ENCODE results near the gene AIFM1. TPM values are rescaled to one million over a fixed set of nuclear protein-coding genes. Genes with fewer than 3 reads are reported as not detected.

AIFM1 gene
- total and polyA plus RNA-seq, 2 experiments from 2014 or later, result 29.6 to 47.3 TPM

DNA sequence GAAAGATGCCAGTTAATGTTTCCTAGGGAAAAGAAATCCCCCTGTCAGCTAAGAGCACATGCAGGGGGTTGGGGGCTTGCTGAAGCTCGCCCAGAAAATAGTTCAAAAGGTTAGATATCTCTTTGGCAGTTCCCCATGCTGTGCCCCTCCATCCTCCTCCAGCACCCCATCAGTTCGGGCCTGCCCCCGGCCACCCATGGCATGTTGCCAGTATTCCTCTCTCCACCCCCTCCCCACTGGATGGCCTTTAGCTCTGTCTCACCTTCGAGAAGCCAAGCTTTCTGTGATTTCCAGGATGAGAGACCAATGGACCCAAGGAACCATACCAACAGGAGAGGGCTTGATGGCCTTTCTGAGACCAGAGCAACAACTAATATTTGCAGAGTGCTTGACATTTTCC lies 11.3 kb upstream of the AIFM1 start:
- Histone ChIP-seq H3K27ac (ENCODE audit: low read depth) (no peak overlapping the region), H3K4me3 (no peak overlapping the region), H3K79me2 (replicated peaks; ENCODE audit: insufficient read depth) (no peaks in the 10 kb centered on the region), H3K4me2 (no peak overlapping the region), H3F3A (replicated peaks; ENCODE audit: low read depth) (no peaks in the 10 kb centered on the region), H4K20me1 (replicated peaks; ENCODE audit: insufficient read depth) (no peaks in the 10 kb centered on the region), H2AFZ (no peak overlapping the region), H3K9me2 (ENCODE audit: insufficient read depth) (no peaks in the 10 kb centered on the region), H3K27me3 (ENCODE audit: insufficient read depth) (peaks cover 11% of the 10 kb centered on the region; the same call in 1 of the 2 replicates), H3K4me1 (ENCODE audit: insufficient read depth) (no peaks in the 10 kb centered on the region), H3K36me3 (ENCODE audit: insufficient read depth) (no peaks in the 10 kb centered on the region)
- H3K4me3 Mint-ChIP-seq, result no peak overlapping the region
- H3K27me3 Mint-ChIP-seq (ENCODE audit: insufficient read depth, low read depth, poor library complexity), result peaks cover 18% of the 10 kb centered on the region
- TF ChIP-seq POLR2AphosphoS5 (IDR thresholded peaks at IDR 0.05; ENCODE audit: low read depth) (no peak), JUNB (IDR thresholded peaks at IDR 0.05; ENCODE audit: unreplicated experiment) (no peak), ZNF114 (CRISPR knock-in tag; IDR thresholded peaks at IDR 0.05) (no peak), NANOG (IDR thresholded peaks at IDR 0.05; ENCODE audit: borderline replicate concordance) (no peak), CREB1 (CRISPR knock-in tag; IDR thresholded peaks at IDR 0.05; ENCODE audit: low read depth) (no peak), EZH2 (IDR thresholded peaks at IDR 0.05; ENCODE audit: low read depth, unreplicated experiment) (no peak), STAT1 (IDR thresholded peaks at IDR 0.05; ENCODE audit: unreplicated experiment) (no peak), ZNF331 (CRISPR knock-in tag; IDR thresholded peaks at IDR 0.05; ENCODE audit: low read depth) (no peak), EZH2phosphoT487 (IDR thresholded peaks at IDR 0.05; ENCODE audit: unreplicated experiment) (no peak)
- TF ChIP-seq, protein P1, sequence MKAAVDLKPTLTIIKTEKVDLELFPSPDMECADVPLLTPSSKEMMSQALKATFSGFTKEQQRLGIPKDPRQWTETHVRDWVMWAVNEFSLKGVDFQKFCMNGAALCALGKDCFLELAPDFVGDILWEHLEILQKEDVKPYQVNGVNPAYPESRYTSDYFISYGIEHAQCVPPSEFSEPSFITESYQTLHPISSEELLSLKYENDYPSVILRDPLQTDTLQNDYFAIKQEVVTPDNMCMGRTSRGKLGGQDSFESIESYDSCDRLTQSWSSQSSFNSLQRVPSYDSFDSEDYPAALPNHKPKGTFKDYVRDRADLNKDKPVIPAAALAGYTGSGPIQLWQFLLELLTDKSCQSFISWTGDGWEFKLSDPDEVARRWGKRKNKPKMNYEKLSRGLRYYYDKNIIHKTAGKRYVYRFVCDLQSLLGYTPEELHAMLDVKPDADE (IDR thresholded peaks at IDR 0.05), result no peak
- TF ChIP-seq, protein P2, sequence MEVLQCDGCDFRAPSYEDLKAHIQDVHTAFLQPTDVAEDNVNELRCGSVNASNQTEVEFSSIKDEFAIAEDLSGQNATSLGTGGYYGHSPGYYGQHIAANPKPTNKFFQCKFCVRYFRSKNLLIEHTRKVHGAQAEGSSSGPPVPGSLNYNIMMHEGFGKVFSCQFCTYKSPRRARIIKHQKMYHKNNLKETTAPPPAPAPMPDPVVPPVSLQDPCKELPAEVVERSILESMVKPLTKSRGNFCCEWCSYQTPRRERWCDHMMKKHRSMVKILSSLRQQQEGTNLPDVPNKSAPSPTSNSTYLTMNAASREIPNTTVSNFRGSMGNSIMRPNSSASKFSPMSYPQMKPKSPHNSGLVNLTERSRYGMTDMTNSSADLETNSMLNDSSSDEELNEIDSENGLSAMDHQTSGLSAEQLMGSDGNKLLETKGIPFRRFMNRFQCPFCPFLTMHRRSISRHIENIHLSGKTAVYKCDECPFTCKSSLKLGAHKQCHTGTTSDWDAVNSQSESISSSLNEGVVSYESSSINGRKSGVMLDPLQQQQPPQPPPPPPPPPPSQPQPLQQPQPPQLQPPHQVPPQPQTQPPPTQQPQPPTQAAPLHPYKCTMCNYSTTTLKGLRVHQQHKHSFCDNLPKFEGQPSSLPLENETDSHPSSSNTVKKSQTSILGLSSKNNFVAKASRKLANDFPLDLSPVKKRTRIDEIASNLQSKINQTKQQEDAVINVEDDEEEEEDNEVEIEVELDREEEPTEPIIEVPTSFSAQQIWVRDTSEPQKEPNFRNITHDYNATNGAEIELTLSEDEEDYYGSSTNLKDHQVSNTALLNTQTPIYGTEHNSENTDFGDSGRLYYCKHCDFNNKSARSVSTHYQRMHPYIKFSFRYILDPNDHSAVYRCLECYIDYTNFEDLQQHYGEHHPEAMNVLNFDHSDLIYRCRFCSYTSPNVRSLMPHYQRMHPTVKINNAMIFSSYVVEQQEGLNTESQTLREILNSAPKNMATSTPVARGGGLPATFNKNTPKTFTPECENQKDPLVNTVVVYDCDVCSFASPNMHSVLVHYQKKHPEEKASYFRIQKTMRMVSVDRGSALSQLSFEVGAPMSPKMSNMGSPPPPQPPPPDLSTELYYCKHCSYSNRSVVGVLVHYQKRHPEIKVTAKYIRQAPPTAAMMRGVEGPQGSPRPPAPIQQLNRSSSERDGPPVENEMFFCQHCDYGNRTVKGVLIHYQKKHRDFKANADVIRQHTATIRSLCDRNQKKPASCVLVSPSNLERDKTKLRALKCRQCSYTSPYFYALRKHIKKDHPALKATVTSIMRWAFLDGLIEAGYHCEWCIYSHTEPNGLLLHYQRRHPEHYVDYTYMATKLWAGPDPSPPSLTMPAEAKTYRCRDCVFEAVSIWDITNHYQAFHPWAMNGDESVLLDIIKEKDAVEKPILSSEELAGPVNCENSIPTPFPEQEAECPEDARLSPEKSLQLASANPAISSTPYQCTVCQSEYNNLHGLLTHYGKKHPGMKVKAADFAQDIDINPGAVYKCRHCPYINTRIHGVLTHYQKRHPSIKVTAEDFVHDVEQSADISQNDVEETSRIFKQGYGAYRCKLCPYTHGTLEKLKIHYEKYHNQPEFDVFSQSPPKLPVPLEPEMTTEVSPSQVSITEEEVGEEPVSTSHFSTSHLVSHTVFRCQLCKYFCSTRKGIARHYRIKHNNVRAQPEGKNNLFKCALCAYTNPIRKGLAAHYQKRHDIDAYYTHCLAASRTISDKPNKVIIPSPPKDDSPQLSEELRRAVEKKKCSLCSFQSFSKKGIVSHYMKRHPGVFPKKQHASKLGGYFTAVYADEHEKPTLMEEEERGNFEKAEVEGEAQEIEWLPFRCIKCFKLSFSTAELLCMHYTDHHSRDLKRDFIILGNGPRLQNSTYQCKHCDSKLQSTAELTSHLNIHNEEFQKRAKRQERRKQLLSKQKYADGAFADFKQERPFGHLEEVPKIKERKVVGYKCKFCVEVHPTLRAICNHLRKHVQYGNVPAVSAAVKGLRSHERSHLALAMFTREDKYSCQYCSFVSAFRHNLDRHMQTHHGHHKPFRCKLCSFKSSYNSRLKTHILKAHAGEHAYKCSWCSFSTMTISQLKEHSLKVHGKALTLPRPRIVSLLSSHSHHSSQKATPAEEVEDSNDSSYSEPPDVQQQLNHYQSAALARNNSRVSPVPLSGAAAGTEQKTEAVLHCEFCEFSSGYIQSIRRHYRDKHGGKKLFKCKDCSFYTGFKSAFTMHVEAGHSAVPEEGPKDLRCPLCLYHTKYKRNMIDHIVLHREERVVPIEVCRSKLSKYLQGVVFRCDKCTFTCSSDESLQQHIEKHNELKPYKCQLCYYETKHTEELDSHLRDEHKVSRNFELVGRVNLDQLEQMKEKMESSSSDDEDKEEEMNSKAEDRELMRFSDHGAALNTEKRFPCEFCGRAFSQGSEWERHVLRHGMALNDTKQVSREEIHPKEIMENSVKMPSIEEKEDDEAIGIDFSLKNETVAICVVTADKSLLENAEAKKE (CRISPR knock-in tag; IDR thresholded peaks at IDR 0.05), result no peak
- TF ChIP-seq, protein P3, sequence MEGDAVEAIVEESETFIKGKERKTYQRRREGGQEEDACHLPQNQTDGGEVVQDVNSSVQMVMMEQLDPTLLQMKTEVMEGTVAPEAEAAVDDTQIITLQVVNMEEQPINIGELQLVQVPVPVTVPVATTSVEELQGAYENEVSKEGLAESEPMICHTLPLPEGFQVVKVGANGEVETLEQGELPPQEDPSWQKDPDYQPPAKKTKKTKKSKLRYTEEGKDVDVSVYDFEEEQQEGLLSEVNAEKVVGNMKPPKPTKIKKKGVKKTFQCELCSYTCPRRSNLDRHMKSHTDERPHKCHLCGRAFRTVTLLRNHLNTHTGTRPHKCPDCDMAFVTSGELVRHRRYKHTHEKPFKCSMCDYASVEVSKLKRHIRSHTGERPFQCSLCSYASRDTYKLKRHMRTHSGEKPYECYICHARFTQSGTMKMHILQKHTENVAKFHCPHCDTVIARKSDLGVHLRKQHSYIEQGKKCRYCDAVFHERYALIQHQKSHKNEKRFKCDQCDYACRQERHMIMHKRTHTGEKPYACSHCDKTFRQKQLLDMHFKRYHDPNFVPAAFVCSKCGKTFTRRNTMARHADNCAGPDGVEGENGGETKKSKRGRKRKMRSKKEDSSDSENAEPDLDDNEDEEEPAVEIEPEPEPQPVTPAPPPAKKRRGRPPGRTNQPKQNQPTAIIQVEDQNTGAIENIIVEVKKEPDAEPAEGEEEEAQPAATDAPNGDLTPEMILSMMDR (conservative IDR thresholded peaks at IDR 0.05; ENCODE audit: low read depth in 2 of 2), result no peak
- TF ChIP-seq, protein P4, sequence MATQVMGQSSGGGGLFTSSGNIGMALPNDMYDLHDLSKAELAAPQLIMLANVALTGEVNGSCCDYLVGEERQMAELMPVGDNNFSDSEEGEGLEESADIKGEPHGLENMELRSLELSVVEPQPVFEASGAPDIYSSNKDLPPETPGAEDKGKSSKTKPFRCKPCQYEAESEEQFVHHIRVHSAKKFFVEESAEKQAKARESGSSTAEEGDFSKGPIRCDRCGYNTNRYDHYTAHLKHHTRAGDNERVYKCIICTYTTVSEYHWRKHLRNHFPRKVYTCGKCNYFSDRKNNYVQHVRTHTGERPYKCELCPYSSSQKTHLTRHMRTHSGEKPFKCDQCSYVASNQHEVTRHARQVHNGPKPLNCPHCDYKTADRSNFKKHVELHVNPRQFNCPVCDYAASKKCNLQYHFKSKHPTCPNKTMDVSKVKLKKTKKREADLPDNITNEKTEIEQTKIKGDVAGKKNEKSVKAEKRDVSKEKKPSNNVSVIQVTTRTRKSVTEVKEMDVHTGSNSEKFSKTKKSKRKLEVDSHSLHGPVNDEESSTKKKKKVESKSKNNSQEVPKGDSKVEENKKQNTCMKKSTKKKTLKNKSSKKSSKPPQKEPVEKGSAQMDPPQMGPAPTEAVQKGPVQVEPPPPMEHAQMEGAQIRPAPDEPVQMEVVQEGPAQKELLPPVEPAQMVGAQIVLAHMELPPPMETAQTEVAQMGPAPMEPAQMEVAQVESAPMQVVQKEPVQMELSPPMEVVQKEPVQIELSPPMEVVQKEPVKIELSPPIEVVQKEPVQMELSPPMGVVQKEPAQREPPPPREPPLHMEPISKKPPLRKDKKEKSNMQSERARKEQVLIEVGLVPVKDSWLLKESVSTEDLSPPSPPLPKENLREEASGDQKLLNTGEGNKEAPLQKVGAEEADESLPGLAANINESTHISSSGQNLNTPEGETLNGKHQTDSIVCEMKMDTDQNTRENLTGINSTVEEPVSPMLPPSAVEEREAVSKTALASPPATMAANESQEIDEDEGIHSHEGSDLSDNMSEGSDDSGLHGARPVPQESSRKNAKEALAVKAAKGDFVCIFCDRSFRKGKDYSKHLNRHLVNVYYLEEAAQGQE (IDR thresholded peaks at IDR 0.05; ENCODE audit: unreplicated experiment), result no peak
- H3K4me1 Mint-ChIP-seq, result peaks cover 5% of the 10 kb centered on the region; the same call in 2 of the 3 replicates
- no peaks in the 10 kb centered on the region; the same call in 2 of the 3 replicates for H3K9me3 Mint-ChIP-seq
- ATAC-seq, result no peak
- no peak for DNase-seq (ENCODE audit: low spot score)
- no peaks in the 10 kb centered on the region for H3K36me3 Mint-ChIP-seq (ENCODE audit: low read depth)
- H3K27ac Mint-ChIP-seq, result no peak overlapping the region

Data from GM23338 (cell line).